Measurements from ENCODE around the gene TBXAS1. TPM values are rescaled to one million over a fixed set of nuclear protein-coding genes. Genes with fewer than 3 reads are reported as not detected.

The TBXAS1 gene
- total and polyA plus RNA-seq, 4 donors = 4.1 to 22.4 (median 12.2) TPM

GRCh38 chr7:139989366-139990141, 160.5 kb downstream of the TBXAS1 start:
- DNase-seq (ENCODE audit: low spot score) = no peak
- Histone ChIP-seq H3K4me1 (ENCODE audit: control insufficient read depth in 4 of 4, insufficient read depth in 4 of 4, low read length in 3 of 4) (no peaks in the 10 kb centered on the region), H3K27ac (ENCODE audit: low read depth in 1 of 2, low read length in 2 of 2) (no peak overlapping the region), H3K9ac (ENCODE audit: low read depth in 1 of 2, low read length in 2 of 2) (no peak overlapping the region), H3K36me3 (ENCODE audit: control insufficient read depth in 4 of 4, insufficient read depth in 3 of 4, low read depth in 1 of 4, low read length in 3 of 4) (no peaks in the 10 kb centered on the region), H3K9me3 (ENCODE audit: control insufficient read depth in 4 of 4, low read length in 3 of 4) (no peaks in the 10 kb centered on the region), H3K4me3 (ENCODE audit: low read depth in 1 of 3, low read length in 3 of 3) (no peak overlapping the region), H3K27me3 (ENCODE audit: control insufficient read depth in 4 of 4, insufficient read depth in 4 of 4, low read length in 3 of 4) (no peaks in the 10 kb centered on the region)
- 85% methylated on average over 12 of the region's 12 CpGs for WGBS
- TF ChIP-seq YY1 (IDR thresholded peaks at IDR 0.05) = no peak
- no peak for TF ChIP-seq RAD21 (IDR thresholded peaks at IDR 0.05)
- TF ChIP-seq GABPA (IDR thresholded peaks at IDR 0.05 in 1 of 2, conservative IDR thresholded peaks at IDR 0.05 in 1 of 2) = no peak
- TF ChIP-seq ZBTB33 (IDR thresholded peaks at IDR 0.05) = no peak
- no peak for TF ChIP-seq FOXA1 (IDR thresholded peaks at IDR 0.05)
- TF ChIP-seq HNF4A (conservative IDR thresholded peaks at IDR 0.05) = no peak
- TF ChIP-seq MAX (IDR thresholded peaks at IDR 0.05) = no peak
- no peak for TF ChIP-seq HNF4G (IDR thresholded peaks at IDR 0.05)
- no peak for TF ChIP-seq CTCF (IDR thresholded peaks at IDR 0.05; ENCODE audit: low read depth, low read length, missing input control)
- no peak for TF ChIP-seq JUND (IDR thresholded peaks at IDR 0.05)
- no peak for TF ChIP-seq REST (IDR thresholded peaks at IDR 0.05)

DNA sequence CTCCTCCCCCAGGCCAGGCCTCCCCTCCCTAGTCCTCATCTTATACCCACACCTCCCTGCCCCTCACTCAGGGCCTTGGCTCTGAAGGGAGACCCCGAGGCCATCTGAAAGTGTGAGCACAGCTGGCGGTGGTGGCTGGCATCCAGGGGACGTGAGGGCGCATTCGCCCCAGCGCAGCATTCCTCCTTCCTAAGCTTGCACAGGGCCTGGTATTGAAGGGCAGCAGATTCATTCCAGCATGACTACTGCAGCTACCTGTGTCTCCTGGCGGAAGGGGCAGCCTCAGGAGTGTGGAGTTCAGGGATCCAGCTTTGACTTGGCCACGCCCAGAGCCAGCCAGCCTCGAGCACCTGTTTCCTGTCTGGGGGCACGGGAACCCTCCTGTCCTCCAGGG, 161.1 kb downstream of the TBXAS1 start:
- no peak for DNase-seq (ENCODE audit: low spot score)
- Histone ChIP-seq H3K27ac (ENCODE audit: low read depth in 1 of 2, low read length in 2 of 2) (no peak overlapping the region), H3K9me3 (ENCODE audit: control insufficient read depth in 4 of 4, low read length in 3 of 4) (no peaks in the 10 kb centered on the region), H3K4me1 (ENCODE audit: control insufficient read depth in 4 of 4, insufficient read depth in 4 of 4, low read length in 3 of 4) (peaks cover 0 to 3% (median 0%) of the 10 kb centered on the region in 4 donors), H3K9ac (ENCODE audit: low read depth in 1 of 2, low read length in 2 of 2) (no peak overlapping the region), H3K4me3 (ENCODE audit: low read depth in 1 of 3, low read length in 3 of 3) (no peak overlapping the region), H3K27me3 (ENCODE audit: control insufficient read depth in 4 of 4, insufficient read depth in 4 of 4, low read length in 3 of 4) (no peaks in the 10 kb centered on the region), H3K36me3 (ENCODE audit: control insufficient read depth in 4 of 4, insufficient read depth in 3 of 4, low read depth in 1 of 4, low read length in 3 of 4) (no peaks in the 10 kb centered on the region)
- WGBS = 91% methylated on average over 10 of the region's 10 CpGs
- no peak for TF ChIP-seq NR2F2 (IDR thresholded peaks at IDR 0.05)
- TF ChIP-seq ZBTB33 (IDR thresholded peaks at IDR 0.05) = no peak
- no peak for TF ChIP-seq FOXA2 (IDR thresholded peaks at IDR 0.05)
- TF ChIP-seq EGR1 (IDR thresholded peaks at IDR 0.05; ENCODE audit: low read depth in 2 of 2) = no peak
- TF ChIP-seq RAD21 (IDR thresholded peaks at IDR 0.05) = no peak
- no peak for TF ChIP-seq CTCF (IDR thresholded peaks at IDR 0.05; ENCODE audit: low read depth, low read length, missing input control)
- TF ChIP-seq TAF1 (conservative IDR thresholded peaks at IDR 0.05) = no peak
- no peak for TF ChIP-seq REST (IDR thresholded peaks at IDR 0.05)

All from liver (tissue), 9 donors.